A673 (cell line): Measurements from ENCODE around the gene ERP27.

ENCODE experiments used
- CTCF ChIP-seq: fragments of 300-800, 200-600 bp; sonication (generic); conservative IDR thresholded peaks from 2 replicates; pipeline ENCODE4 v1.5.1; 2017; ENCODE audit warnings: low read depth, mild to moderate bottlenecking, antibody characterized with exemption, low read length, moderate library complexity, mixed read lengths
- EZH2 ChIP-seq: fragments of 200-600 bp; sonication (generic); IDR thresholded peaks from 2 replicates; pipeline ENCODE4 v1.6.1; 2017; ENCODE audit warnings: borderline replicate concordance, low read depth, mild to moderate bottlenecking, mixed read lengths, antibody characterized with exemption, low read length; ENCODE audit not compliant: poor library complexity, severe bottlenecking

- TF ChIP-seq CTCF (no peak), EZH2 (no peak)
These were observed 25.0 kb downstream of the ERP27 start for GRCh38 chr12:14913381-14913781.
